NCI-H524 (cell line): Measurements from ENCODE around the gene SIRT4.
"Not testable (repeated sequence)": the region's sequence is repeated elsewhere in the genome, so short reads cannot be mapped to it uniquely, and the experiment has no call there.

Source experiments
- DNase-seq, 2 experiments: peaks; one replicate each; lab custom pipeline; 2025; lab: John Stamatoyannopoulos, UW

SIRT4 gene

DNA sequence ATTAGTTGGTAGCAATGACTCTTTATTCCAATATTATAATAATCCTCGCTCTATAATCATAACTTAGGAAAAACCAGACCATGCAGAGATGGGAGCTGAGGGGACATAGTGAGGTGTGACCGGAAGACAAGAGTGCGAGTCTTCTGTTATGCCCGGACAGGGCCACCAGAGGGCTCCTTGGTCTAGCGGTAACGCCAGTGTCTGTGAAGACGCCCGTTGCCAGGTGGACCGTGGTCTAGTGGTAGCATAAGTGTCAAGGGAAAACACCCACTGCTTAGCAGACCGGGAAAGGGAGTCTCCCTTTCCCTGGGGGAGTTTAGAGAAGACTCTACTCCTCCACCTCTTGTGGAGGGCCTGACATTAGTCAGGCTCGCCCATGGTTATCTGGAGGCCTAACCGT is 33.3 kb downstream of the SIRT4 start:
- peak; percentile 32 to 80 for DNase-seq

DNA sequence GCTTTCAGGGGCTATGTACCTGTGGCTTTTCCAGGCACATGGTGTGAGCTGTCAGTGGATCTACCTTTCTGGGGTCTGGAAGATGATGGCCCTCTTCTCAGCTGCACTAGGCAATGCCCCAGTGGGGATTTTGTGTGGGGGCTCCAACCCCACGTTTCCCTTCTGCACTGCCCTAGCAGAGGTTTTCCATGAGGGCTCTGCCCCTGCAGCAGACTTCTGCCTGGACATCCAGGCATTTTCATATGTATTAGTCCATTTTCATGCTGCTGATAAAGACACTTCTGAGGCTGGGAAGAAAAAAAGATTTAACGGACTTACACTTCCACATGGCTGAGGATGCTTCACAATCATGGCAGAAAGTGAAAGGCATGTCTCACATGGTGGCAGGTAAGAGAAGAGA is 34.3 kb downstream of the SIRT4 start:
- DNase-seq, result not testable (repeated sequence)

DNA sequence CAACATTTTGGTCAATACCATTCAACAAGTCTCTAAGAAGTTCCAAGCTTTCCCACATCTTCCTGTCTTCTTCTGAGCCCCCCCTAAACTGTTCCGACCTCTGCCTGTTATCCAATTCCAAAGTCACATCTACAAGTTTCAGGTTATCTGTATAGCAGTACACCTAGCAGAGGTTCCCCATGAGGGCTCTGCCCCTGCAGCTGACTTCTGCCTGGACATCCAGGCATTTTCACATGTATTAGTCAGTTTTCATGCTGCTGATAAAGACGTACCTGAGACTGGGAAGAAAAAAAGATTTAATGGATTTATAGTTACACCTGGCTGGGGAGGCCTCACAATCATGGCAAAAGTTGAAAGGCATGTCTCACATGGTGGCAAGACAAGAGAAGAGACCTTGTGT is 35.6 kb downstream of the SIRT4 start:
- no peak for DNase-seq

DNA sequence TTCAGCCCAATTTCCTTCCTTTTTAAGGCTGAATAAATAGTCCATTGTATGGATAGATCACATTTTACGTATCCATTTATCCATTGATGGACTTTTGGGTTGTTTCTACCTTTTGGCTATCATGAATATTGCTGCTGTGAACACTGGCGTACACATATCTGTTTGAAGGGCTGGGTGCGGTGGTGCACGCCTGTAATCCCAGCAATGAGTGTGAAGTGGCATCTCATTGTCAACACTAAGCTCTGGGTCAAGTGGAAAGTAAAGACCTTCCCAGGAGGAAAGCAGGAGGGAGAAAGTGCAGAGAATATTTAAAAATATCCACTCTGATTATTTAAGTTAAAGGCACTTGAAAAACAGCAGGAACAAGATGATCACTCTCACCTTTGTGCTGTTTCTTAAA is 37.1 kb downstream of the SIRT4 start:
- no peak for DNase-seq

DNA sequence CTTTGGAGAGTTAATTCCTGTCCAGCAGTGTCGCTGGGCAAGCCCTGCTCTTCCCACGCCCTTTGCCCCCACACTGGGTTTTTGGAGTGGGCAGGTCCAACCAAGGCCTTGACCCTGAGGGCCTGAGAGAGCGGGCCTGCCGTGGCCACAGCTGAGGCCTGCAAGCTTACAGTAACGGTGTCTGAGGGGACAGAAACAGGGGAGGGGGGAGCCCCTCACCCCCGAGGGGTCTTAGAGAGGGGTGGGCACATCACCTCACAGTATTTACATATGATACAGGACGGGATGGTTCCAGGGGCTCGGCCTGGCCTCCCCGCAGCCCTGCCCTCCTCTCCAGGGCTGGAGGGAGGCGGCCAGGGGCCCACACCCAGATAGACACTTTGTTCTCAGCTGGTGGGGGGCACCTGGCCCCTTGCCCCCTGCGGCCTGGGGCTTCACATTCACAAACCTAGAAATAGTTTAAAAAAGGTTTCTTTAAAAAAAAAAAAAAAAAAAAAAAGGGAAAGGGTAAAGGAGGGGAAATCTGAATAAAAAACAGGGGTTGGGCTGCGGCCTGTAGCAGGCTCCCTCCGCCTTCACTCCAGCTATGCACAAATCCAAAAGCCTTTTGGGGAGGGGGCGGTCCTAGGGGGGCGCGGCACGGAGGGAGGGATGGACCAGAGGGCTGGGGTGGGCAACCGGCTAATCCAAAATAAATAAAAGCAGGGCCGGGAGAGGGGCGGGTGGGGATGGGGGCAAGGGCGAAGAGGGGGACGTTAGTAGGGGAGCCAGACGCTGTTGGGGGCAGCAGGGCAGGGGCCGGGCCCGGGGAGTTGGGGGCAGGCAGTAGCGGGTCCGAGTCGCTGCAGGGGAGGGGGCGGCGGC is 40.3 kb downstream of the SIRT4 start:
- no peak for DNase-seq

DNA sequence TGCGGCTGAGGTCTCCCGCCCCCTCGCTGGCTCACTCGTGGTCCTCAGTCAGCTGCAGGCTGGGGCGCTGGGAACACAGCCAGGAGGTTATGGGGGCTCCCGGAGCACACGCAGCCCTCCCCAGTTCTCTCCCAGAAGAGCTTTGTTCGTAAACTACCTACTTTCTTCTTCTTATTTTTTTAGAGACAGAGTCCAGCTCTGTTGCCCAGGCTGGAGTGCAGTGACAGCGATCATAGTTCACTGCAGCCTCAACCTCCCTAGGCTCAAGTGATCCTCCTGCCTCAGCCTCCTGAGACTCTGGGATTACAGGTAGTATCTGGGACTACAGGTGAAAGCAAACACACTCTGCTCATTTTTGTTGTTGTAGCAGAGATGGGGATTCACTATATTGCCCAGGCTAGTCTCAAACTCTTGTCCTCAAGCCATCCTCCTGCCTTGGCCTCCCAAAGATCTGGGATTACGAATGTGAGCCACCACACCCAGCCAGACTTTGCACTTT is 41.0 kb downstream of the SIRT4 start:
- no peak for DNase-seq

DNA sequence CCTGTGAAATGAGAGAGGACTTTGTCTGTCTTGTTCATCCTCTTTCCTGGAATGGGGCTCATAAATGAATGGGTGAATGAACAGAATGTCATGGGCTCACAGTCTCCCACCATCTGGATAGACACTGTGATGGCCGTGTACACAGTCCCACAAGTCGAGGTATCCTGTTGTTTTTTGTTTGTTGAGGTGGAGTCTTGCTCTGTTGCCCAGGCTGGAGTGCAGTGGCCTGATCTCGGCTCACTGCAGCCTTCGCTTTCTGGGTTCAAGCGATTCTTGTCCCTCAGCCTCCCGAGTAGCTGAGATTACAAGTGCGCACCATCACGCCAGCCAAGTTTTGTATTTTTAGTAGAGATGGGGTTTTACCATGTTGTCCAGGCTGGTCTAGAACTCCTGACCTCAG is 41.6 kb downstream of the SIRT4 start:
- no peak for DNase-seq

DNA sequence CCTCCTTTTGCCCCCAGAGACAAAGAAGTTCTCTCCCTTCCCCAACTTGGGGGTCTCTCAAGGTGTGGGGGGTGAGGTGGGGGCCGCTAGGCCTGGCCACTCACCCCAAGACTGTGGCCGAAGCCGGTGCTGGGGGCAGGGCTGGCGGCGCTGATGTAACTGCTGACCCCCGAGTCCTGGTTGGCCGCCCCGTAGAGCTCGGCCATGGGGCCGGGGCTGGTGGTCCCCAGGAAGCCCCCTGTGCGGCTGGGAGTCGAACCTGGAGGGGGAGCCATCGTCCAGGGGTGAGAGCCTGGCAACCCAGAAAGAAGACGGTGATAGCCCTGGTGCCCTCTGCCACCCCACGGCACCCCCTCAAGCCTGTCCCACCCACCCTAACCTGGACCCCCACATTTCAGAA is 43.9 kb downstream of the SIRT4 start:
- DNase-seq, result no peak

DNA sequence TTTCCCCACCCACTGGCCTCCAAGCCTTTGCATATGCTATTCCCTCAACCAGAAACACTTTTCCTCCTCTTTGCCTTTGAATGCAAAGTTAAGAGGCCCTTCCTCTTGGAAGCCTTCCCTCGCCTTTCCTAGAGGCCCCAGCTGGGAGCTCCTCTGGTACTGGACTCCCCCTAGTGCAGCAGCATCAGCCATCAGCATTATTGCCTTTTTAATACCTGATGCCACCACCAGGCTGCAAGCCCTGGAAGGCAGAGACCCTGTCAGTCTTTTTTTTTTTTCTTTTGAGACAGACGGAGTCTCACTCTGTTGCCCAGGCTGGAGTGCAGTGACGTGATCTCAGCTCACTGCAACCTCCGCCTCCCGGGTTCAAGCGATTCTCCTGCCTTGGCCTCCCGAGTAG is 44.6 kb downstream of the SIRT4 start:
- no peak for DNase-seq

DNA sequence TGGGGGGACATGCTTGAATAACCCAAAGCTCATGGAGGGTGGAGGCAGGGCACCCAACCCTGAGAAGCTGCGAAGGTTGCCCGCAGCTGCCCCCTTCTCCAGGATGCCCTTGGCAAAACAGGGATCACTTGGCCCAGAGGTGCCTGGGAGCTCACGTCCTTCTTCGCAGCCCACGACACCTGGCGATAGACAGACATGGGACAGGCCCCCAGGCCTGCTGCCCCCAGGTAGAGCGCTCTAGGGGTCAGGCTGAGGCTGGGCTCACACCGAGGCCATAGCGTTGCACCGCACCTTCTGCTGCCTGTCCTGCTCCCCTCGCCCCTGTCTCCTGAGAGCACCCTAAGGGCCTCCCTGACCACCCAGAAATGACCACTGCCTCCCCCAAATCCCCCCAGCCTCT is 45.6 kb downstream of the SIRT4 start:
- DNase-seq, result no peak

DNA sequence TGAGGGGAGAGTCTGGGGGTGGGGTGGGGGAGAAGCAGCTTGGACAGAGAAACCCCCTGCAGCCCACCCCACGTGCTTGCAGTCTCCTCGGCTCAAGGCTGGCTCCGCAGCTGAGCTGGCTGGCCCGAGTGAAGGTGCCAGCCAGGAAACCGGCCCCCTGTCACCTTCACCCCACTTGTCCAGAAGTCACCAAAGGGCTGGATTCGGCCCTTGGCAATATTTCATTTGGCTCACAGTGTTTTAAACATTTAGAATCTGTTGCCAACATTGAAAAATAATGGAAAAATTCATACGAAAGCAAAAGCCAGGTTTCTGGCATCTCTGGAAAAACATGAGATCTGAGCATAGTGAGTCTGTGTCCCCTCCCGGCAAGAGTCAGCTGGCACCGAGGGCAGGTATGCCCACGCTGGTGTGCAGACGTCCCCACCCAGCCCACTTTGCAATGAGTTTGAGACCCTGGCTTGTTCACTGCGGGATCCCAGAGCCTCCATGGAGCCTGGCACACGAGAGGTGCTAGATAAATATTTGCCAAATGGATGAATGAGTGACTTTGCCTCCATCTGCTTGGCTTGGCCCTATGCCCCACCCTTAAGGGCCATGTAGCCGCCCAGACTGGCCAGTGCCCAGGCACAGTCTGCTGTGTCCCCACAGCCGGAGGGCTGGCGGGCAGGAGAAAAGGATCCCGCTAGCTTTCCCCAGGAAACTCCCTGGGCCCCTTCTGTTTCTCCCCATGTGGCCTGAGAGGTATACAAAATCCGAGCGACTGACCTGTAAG is 48.6 kb downstream of the SIRT4 start:
- no peak for DNase-seq

DNA sequence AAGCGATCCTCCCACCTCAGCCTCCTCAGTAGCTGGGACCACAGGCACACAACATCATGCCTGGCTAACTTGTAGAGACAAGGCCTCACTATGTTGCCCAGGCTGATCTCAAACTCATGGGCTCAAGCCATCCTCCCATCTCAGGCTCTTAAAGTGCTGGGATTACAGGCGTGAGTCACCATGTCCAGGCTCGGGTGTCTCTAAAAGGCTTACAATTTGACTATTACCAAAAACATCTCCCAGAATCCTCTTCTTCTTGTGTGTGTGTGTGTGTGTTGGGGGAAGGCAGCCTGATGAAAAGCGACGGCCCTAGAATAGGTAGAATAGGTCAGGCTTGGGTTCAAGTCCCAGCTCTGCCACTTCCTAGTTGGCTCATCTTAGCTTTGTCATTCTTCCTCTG is 50.0 kb downstream of the SIRT4 start:
- no peak for DNase-seq

DNA sequence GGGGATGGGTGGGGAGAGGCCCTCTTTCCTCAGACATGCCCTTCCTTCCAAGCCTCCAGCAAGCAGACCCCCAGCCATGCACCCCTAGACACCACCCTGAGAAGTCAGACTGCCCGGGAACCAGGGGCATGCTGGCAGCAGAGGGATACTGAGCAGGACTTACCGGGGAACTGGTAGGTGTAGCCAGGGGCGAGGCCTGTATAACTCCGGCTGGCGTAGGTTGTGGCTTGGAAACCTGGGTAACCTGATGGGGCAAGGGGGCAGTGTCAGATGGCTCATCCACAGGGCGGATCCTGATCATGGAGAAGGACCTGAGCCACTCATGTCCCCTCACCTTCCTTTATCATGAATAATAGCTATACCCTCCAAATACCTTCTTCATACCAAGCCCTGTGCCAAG is 51.0 kb downstream of the SIRT4 start:
- DNase-seq, result no peak

DNA sequence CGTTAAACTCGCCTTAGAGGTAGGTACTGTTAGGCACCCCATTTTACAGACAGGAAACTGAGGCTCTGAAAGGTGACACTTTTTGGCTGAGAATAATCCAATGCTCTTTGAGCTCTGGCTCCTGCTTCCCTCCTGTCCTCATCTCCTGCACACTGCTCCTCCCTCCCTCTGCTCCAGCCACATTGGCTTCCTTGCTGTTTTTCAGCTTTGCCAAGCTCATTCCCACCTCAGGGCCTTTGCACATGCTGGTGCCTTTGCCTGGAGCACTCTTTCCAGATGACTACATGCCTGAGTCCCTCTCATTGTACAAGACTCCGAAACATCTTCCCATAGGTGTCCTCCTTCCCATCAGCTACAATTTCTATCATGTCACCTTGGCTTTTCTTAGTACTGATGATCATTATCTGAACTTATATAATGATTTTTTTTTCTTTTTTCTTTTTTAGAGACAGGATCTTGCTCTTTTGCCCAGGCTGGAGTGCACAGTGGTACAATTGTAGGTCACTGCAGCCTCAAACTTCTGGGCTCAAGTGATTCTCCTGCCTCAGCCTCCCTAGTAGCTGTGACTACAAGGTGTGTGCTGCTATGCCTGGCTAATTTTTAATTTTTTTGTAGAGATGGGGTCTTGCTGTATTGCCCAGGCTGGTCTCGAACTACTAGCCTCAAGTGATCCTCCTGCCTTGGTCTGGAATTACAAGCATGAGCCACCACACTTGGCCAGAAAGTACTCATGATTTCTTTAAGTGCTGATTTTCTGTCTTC is 51.6 kb downstream of the SIRT4 start:
- DNase-seq, result no peak

DNA sequence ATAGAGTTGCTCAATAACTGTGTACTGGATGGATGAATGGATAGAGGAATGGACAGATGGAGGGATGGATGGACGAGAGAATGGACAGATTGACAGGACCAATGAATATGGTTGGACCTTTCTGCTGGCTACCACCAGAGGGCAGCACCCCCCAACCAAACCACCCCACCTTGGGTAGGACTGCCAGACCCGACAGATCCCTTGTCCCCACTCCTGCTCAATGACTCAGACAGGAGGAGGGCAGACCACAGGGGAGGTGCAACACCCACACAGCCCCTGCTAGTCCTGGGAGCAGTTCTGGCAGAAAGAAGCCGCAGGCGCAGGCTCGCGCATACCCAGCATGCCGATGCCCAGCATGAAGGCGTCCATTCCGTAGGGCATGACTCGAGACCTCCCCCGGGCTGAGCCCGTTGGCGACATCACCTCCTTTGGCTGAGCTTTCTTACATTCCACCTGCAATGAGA is 54.5 kb downstream of the SIRT4 start:
- peak; percentile 51 to 84 for DNase-seq

DNA sequence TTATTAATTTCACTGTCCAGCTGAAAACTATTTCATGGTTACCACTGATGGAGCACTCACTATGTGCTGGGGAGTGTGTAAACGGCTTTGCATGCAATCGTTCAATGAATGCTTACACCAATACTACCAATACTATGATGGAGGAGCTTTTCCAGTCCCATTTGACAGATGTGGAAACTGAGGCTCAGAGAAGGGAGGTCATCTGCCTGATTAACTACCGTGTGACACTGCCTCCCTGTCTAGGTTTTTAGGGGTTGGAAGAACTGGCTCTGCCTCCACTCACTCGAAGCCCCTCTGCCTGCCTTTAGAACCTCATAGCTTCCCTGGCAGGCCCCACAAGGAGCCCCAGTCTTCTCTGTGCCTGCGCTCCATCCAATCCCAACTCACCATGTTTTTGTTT is 55.0 kb downstream of the SIRT4 start:
- no peak for DNase-seq

DNA sequence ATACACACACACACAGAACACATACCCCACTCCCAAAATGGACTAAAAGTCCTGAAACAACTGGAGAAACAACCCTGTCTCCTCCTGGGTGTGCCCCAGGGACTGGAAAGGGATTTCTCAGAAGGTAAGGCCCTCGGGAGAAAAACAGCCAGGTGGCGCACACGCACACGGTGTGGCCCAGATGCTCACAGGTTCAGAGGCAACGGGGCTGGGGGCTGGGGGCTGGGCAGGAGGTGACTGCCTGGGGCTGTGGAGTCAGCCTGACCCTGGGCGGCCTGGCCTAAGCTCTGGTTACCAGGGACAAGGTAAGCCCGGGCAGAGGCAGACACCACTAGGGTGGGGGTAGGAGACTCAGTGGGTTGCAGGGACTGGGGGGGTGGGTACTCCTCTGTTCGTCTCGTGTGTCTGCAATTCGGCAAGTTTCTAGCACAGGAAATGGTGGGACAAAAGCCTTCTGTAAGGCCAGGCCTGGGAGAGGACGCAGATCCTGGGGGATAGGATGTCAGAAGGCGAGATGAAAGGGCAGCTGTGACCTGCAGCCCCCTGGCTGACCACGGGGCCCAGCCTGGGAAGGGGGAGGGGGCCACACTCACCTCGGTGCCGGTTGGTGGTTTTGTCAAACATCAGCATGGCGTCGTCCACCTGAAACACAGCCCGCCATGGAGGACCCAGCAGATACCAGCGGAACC is 56.4 kb downstream of the SIRT4 start:
- peak in 1 of 2 experiments; percentile 10 for DNase-seq

DNA sequence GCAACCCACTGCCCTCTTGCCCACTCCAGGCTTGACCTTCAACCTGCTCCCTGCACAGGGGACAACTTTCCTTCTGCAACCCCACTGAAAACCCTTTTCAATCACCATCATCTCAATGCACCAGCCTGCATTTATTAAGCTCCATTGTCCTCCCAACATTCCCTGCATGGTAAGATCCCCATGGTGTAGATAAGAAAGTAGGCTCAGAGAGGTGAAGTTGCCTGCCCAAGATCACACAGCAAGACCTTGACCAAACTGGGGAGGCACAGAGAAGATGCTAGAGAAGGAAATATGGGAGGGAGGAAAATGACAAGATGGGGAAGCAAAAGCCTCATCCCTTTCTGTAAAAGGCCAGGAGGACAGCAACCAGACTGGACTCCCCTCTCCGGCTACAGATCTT is 57.0 kb downstream of the SIRT4 start:
- no peak for DNase-seq

DNA sequence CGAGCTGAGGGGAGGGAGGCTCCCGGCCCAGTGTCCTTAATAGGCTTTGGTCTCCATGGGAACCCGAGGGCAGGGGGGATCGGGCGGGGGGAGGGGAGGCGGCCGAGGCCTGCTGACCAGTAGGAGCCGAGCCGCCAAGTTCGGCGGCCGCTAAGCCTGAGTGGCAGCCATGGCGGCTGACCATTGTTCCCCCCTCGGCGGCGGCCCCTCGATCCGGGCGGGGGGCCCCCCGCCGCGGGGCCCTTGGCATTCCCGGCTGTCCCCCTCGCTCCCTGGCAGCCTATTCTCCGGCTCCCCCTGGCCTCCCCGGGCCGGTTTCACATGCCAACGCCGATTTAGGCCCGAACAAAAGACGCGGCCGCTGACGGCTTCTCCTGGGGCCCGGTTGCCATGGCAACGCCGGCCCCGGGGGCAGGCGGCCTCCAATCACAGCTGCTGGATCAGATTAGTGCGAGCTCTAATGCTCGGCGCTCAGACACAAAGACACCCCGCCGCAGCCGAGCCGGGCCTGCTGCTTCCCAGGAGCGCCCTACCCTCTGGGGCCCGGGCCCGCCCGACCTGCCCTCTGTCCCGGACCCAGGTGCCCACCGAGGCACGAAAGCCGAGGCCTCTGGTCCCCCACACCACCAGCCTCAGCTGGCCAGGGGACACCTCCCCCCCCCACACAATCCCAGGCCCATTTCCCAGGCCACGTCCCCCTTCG is 59.5 kb downstream of the SIRT4 start:
- peak; percentile 81 to 96 for DNase-seq
